ENCODE results near the gene SH3TC1.

Gene SH3TC1

GRCh38 chr4:8201321-8201781, 2.3 kb downstream of the SH3TC1 start:
- DNase-seq: no peak

DNA sequence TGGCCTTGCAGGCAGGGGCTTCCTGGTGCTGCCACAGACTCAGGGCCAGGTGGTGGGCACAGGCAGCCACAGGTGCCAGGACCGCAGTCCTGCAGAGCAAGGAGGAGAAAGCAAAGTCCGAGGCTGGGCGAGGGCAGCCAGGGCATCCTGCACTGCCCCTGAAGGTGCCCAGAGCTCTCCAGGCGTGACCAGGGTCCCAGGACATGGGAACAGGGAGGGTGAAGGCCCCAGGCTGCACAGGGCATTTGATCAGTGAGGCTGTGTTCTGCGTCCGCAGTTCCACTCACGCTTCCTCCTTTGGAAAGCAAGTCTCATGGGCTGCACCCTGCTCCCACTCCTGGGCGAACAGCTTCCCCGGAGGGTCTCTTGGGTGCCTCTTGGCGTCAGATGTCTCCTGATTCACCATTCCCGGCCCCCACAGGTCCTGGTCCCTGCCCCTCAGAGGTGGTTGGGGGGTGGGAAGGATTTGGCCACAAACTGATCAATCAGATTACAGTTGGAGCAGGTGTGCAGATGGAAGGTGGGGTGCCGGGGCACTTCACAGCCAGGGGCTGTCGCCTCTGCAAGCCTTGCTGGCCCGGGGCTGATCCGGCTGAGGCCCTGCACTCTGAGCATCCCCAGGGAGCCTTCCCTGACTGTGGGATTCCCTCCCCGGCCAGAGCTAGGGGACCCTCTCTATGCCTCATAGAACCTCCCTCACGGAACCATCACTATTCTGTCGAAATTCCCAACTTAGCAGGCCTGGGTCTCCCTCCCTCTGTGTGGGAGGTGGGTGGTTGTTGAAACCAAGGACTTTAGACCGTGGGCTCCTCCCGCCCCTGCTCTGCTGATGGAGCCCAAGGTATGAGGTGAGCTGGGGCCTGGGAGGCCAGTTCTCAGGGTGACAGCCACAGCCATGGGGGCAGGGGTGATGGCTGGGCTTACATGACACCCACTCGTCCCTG, 3.3 kb downstream of the SH3TC1 start:
- DNase-seq: no peak

DNA sequence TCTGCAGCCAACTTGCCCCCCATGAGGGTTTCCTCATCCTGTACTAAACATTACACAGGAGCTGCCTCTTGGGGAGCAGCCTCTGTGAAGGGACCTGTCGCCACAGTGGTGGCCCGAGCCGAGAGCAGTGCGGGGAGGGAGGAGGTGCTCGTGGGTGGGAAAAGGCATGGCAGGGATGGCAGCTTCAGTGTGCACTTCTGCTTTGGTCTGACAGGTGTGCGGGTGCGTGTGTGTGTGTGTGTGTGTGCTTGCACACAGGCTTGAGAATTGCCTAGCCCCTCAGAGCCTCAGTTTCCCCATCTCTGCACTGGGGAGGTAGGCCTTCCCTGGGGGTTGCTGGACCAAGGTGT, 3.9 kb downstream of the SH3TC1 start:
- no peak for DNase-seq

GRCh38 chr4:8203817-8204216, 4.7 kb downstream of the SH3TC1 start:
- DNase-seq: no peak

- DNase-seq: no peak
Observed at GRCh38 chr4:8204576-8205227, 5.6 kb downstream of the SH3TC1 start.

GRCh38 chr4:8205241-8205707, 6.2 kb downstream of the SH3TC1 start:
- DNase-seq: no peak

- no peak for DNase-seq
Observed at GRCh38 chr4:8205749-8206611, 6.9 kb downstream of the SH3TC1 start.

- no peak for DNase-seq
Observed at GRCh38 chr4:8207314-8207713, 8.2 kb downstream of the SH3TC1 start.

DNA sequence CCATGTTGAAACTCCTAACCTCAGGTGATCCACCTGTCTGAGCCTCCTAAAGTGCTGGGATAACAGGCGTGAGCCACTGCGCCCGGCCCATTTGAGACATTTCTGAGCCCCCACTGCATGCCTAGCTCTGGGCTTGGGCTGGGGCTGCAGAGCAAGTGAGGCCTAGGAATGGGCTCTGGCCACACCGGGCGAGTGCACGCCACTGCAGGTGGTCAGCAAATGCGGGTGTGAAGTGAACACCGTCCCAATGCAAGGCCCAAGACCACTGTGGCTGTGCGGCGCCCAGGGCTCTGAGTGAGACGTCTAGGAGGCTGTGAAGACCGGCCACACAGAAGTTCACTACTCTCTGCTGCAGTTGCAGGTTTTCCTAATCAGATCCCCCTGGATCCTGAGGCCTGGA, 9.5 kb downstream of the SH3TC1 start:
- DNase-seq: no peak

GRCh38 chr4:8209181-8209874, 10.2 kb downstream of the SH3TC1 start:
- no peak for DNase-seq

GRCh38 chr4:8210010-8210409, 10.9 kb downstream of the SH3TC1 start:
- DNase-seq: no peak

- DNase-seq: no peak
Observed at GRCh38 chr4:8210616-8211015, 11.5 kb downstream of the SH3TC1 start.

- no peak for DNase-seq
Observed at GRCh38 chr4:8211251-8211650, 12.2 kb downstream of the SH3TC1 start.

DNA sequence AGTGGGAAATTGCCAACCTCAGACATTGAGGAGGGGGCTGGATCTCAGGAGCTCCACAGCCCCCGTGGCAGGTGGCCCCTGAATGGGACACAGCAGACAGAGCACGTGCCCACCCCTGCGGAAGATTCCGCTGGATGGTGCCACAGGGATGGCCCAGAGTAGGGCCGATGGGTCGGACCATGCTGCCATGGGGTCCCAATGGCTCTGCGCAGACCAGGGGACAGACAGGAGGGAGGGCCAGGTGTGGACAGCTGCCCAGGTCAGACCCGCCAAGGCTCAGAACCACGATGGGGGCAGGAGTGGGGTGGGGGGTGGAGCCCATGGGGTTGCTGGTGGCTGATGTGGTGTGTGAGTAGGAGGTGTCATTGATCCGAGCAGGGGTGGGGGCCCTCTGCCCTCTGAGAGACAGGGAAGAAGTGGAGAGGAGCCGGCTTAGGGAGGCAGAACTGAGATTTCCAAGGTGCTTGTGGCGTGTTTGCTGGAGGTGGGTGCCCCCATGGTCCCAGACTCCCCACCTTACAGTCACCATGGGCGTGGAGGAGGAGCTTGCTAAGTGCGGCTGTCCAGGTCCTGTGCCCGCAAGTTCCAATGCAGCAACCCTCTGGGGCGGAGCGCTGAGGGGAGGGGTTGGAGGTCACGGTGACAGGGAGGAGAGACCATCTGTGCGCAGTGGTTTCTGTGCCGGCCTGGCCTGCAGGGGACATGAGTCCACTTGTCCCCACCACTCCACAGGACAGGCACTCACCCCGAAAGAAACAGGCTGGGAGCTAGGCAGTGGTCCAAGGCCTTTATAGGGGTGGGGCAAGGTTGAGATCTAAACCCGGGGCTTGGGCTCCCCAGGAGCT, 12.9 kb downstream of the SH3TC1 start:
- DNase-seq: no peak

GRCh38 chr4:8212622-8213021, 13.5 kb downstream of the SH3TC1 start:
- no peak for DNase-seq

DNA sequence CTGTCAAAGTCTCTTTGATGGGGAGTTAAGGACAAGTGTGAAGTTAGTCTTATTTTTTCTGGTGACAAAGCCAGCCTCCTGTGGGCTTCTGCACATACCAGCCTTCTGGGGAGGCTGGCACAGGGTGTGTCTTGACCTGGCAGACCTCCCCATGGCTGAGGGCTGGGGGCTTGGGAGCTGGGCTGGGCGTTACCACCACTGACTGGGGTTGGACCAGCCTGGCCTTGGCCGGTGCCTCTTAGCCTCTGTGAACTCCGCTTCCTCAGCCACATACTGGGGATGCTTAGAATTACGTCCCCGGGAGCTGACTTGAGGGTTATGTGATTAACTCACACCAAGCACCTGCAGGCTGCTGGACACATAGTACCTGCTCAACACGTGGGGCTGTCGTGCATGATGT, 14.0 kb downstream of the SH3TC1 start:
- DNase-seq: no peak

DNA sequence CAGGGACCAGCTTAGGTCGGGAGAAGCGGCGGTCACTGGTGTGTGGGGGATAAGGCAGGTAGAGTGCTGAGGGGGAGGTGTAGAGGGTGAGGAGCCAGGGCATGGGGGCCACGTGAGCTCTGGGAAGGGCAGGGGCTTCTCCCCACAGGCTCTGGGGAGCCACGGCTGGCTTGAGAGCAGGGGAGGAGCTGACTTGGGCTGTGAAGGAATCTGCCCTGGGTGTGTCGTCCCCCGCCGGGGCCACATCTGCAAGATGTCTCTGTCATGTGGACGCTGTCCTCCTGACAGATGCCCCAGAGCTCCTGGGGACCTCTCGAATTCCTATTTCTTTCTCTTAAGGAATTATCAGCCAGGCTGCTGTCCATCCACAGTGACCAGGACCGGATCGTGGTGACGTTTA, 15.0 kb downstream of the SH3TC1 start:
- no peak for DNase-seq

GRCh38 chr4:8215001-8215427, 15.9 kb downstream of the SH3TC1 start:
- DNase-seq: peak; percentile 71

GRCh38 chr4:8215641-8216442, 16.8 kb downstream of the SH3TC1 start:
- no peak for DNase-seq

DNA sequence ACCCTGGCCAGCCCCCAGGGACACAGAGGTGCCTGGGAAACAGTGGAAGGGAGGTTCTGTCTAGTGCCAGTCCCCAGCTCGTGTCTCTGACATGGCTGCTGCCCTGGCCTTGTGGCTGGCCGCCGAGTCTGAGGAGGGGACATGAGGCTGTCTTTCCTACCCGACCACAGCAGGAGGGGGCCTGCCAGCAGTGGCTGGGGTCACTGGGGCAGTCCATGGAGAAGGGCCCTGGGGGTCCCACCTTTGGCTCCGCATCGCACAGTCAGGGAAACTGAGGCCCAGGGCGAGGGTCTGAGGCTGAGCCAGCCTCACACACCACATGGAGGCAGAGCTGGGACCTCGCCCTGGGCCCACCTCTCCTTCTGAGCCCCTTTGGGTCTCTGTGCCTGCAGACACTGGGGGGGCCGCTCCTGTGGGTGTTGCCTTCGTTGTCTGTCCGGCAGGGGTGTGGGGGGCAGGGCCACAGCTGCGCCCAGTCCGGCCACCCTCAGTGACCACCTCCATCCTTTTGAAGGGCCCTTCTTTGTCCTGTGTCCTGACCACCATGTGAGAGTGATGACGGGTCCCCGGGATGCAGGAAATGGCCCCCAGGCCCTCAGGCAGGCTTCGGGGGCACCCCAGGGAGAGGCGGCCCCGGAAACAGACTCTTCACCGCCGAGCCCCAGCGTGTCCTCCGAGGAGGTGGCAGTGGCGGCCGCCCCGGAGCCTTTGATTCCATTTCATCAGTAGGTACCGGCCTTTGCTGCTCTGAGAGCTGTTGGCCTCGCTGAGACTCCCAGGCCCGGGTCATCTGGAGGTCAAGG, 17.6 kb downstream of the SH3TC1 start:
- no peak for DNase-seq
